NCI-H187 treated with DMSO at 0.1 percent for 48 hours (cell line): ENCODE measurements around the gene KRTAP2-2.
"Not testable (repeated sequence)": the region's sequence is repeated elsewhere in the genome, so short reads cannot be mapped to it uniquely, and the experiment has no call there.

Source experiments
- DNase-seq: peaks from one replicate; lab custom pipeline; 2025; lab: John Stamatoyannopoulos, UW

KRTAP2-2 gene

DNA sequence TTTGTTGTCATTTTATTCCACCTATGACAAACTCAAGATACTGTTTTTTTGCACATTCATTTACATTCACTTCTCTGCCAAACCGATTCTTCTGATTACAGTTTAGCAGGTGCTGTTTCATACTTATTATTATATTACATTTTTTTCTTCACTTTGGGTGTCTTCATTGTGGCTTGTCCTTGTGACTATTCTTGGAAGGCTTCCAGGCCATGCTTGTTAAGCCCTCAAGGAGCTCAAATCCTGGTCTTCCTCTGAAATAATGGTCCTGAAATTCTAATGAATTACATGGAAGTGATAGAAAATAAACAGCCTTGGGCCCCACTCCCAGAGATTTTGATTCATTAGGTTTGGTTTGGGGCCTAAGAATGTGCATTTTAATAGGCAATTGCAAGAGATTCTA lies 9.3 kb upstream of the KRTAP2-2 start:
- no peak for DNase-seq

DNA sequence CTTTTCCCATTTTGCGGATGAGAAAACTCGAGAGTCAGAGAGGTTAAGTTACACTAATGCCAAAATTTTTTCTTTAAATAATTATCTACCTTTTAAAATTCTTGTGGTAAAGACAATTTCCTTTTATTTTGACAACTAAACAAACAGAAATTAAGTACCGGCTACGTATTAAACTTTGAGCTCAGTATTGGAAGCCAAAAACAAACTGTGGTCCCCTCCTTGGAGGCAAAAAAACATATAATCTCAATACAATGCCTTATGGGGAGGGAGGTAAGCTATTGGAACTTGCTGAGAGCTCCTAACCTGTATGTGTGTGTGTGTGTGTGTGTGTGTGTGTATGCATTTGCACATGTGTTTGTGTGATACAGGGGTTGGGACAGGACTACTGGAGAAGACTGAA lies 8.4 kb upstream of the KRTAP2-2 start:
- no peak for DNase-seq

DNA sequence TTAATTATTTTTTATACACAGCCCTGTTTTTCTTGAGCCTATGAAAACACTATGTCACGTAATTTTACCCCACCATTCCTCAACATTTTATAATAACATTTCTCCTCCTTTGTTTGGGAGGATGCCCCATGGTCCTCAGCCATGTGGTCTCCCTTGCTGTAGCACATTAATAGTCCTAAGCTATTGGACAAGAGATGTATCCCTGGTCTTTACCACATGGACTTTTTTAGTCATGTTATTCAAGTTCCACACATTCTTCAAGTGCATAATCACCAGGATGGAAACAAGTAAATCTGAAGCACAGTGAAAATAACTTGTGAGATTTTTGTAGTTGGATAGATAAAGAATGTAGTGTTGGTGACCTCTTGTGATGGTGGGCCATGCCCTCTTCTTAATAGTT lies 6.9 kb upstream of the KRTAP2-2 start:
- no peak for DNase-seq

GRCh38 chr17:41060052-41060604 lies 5.1 kb upstream of the KRTAP2-2 start, which contains the start of gene KRTAP2-3:
Gene KRTAP2-3 (minus strand): TSS chr17:41060114. CDS start chr17:41060050, 64 bp downstream.
- no peak for DNase-seq

DNA sequence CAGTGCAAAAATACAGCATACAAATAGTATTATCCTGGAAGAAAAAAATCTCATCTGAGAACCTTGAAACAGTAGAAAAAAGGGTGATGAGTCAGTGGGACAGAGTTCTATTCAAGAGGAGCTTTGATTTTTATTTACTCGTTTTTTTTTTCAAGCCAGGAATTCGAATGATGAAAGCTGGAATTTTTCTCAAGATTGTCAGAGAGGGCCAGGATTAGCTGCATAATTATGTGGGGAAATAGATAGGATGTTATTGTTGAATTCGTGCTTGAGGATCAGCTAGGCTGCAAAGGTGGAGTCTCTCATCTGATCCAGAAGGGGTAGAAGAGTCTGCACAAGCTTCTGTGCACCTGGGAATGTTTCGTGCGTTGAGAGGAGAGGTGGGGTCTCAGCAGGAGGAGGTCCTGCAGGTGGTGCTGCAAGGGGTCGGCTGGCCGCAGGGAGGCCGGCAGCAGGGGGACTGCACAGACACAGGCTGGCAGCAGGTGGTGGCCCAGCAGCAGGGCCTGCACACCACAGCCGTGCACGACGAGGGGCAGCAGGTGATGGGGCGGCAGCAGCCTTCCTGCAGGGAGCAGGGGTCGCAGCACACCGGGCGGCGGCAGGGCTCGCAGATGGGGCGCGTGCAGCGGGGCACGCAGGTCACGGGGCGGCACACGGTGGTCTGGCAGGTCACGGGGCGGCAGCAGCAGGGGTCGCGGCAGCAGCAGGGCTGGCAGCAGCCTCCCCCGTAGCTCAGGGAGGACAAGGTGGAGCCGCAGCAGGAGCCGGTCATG lies 4.4 kb upstream of the KRTAP2-2 start:
- DNase-seq = not testable (repeated sequence)

DNA sequence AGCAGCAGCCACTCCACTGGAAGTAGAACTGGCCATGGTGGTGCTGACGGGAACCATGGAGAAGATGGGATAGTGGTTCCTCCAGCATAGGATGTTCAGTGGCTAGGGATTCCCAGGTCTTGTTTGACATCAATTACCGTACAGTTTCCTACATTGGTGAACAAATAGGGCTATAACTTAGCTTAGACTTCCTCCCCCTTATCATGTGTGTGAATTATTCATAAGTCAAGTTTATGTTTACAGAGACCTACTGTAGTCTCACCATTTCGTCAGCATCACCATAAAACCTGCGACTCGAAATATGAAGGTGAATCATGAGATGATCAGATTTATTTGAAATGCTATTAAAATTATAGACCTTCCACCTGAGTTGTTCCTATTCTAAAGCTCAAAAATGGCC lies 3.7 kb upstream of the KRTAP2-2 start:
- no peak for DNase-seq

DNA sequence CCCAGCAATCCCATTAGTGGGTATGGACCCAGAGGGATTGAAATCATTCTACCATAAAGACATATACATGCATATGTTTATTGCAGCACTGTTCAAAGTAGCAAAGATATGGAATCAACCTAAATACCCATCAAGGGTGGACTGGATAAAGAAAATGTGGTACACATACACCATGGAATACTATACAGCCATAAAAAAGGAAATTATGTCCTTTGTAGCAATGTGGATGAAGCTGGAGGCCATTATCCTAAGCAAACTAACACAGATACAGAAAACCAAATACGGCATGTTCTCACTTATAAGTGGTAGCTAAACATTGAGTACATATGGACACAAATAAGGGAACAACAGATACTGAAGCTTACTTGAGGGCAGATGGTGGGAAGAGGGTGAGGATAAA lies 2.5 kb upstream of the KRTAP2-2 start:
- DNase-seq = no peak

GRCh38 chr17:41054556-41054955 lies 474 bp downstream of the KRTAP2-2 start:
- not testable (repeated sequence) for DNase-seq

GRCh38 chr17:41054025-41054424 lies 1.0 kb downstream of the KRTAP2-2 start:
- no peak for DNase-seq

GRCh38 chr17:41052566-41052965 lies 2.5 kb downstream of the KRTAP2-2 start:
- no peak for DNase-seq

DNA sequence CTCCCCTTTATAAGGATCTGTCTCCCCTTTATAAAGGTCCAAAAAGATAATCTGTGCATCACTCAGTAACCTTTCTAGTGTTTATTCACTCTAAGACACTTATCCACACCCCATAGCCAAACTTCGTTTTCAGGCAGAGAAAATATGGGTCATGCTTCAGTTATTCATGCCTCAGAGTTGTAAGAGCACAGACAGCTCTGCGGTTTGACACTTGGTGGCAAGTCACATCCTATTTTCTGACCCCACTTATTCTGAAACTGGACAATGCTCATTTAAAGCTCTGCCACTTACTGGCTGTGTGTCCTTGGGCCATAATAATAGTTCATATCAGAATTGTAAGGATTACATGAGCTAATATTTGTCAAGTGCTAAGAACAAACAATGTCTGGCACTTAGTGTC lies 5.9 kb downstream of the KRTAP2-2 start:
- no peak for DNase-seq

- no peak for DNase-seq
These were observed 6.6 kb downstream of the KRTAP2-2 start for GRCh38 chr17:41048441-41048840.

DNA sequence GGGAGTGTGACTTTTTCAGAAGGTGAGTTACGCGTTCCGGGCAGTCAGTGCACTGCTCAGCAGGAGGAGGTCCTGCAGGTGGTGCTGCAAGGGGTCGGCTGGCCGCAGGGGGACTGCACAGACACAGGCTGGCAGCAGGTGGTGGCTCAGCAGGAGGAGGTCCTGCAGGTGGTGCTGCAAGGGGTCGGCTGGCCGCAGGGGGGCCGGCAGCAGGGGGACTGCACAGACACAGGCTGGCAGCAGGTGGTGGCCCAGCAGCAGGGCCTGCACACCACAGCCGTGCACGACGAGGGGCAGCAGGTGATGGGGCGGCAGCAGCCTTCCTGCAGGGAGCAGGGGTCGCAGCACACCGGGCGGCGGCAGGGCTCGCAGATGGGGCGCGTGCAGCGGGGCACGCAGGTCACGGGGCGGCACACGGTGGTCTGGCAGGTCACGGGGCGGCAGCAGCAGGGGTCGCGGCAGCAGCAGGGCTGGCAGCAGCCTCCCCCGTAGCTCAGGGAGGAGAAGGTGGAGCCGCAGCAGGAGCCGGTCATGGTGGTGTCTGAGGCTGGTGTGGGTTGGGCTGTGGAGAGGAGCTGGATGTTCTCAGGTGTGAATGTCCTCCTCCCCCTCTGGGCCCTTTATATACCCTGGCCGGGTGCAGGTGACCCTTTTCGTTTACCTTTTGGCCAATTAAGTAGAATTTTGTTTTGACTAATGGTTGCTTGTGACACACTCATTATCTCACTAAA lies 8.1 kb downstream of the KRTAP2-2 start, which contains the start of gene KRTAP2-1:
KRTAP2-1 (minus strand) TSS at position 582 of the 731 bp plus-strand sequence; CDS start at position 533, 49 bp downstream.
- DNase-seq = not testable (repeated sequence)

GRCh38 chr17:41042953-41043352 lies 12.1 kb downstream of the KRTAP2-2 start:
- no peak for DNase-seq

GRCh38 chr17:41040783-41041571 lies 14.1 kb downstream of the KRTAP2-2 start, which contains the start of gene KRTAP1-1:
Gene KRTAP1-1 (minus strand): TSS chr17:41041450. CDS start chr17:41041397, 53 bp downstream.
- DNase-seq = not testable (repeated sequence)

DNA sequence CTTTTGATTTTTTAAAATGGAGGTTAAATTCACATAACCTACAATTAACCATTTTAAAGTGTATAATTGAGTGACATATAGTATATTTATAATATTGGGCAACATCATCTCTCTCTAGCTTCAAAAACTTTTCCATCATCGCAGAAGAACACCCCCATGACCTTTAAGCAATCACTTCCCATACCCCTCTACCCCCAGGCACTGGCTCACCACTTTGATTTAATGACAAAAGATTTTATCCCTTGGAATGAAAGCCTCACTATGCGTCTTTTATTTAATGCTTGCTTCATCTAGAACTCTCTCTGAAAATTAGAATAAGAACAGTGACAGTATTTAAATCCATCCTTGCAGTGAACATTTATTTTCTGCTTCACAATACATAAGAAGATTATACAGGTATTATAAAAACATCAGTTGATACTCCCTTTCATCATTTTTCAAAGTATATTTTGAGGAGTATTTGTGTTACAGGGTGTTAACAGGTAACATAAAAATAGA lies 17.1 kb downstream of the KRTAP2-2 start:
- no peak for DNase-seq

DNA sequence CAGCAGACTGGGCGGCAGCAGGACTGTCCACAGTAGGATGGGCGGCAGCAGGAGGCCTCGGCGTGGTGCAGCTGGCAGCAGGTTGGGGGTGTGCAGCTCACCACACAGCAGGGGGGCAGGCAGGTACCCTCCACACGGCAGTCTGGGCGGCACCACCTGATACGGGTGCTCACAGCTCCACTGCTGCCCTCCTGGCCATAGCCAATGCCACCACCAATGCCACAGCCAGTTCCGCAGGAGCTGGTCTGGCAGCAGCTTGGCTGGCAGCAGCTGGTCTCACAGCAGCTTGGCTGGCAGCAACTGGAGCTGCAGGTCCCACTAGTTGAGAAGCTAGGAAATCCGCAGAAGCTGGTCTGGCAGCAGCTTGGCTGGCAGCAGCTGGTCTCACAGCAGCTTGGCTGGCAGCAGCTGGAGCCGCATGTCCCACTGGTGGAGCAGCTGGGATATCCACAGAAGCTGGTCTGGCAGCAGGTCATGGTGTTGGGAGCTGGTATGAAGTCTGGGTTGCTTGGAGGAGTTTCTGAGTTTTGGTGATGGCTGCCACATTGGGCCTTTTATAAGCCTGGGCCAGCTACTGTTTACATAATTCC lies 20.6 kb downstream of the KRTAP2-2 start, which contains the start of gene KRTAP1-3:
KRTAP1-3 (minus strand) TSS at position 529 of the 590 bp plus-strand sequence; CDS start at position 476, 53 bp downstream.
- not testable (repeated sequence) for DNase-seq

- no peak for DNase-seq
These were observed 25.3 kb downstream of the KRTAP2-2 start, which contains the start of gene KRTAP1-4 for GRCh38 chr17:41029633-41030245. Gene KRTAP1-4 (minus strand): TSS chr17:41030195. CDS start chr17:41030078, 117 bp downstream.

- no peak for DNase-seq
These were observed 28.1 kb downstream of the KRTAP2-2 start, which contains the start of gene KRTAP1-5 for GRCh38 chr17:41026715-41027471. Gene KRTAP1-5 (minus strand): TSS chr17:41027208. CDS start chr17:41027155, 53 bp downstream.

DNA sequence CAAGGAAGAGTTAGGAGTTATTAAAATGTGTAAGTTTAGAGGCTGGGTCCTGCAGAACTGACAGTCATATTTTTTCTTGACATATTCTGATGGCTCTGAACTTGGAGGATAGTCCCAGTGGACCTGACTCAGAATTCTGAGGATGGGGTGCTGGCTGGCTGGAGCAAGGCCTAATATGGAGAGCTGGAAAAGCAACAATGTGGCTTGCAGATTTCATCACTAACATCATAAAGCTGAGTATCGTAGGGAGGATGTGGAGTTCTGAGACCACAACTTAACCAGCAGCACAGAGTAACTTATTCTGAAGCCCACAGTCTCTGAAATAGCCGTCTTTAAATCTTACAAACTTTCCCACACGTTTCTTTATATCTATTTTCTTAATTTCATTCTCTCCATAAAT lies 30.3 kb downstream of the KRTAP2-2 start:
- DNase-seq = no peak
